GM18909 (cell line): Measurements from ENCODE around the gene IRF3.

Source experiments
- ATAC-seq: cut with Tn5 transposase; IDR thresholded peaks from one replicate; pipeline ENCODE4 v1.9.1; 2021; ENCODE audit warnings: mild to moderate bottlenecking; ENCODE audit not compliant: unreplicated experiment, poor library complexity

The IRF3 gene

GRCh38 chr19:49688531-49689132, 23.0 kb upstream of the IRF3 start:
- no peak for ATAC-seq

- ATAC-seq: no peak
Observed at GRCh38 chr19:49687566-49688316, 22.1 kb upstream of the IRF3 start.

- no peak for ATAC-seq
Observed at GRCh38 chr19:49687150-49687549, 21.5 kb upstream of the IRF3 start.

- no peak for ATAC-seq
Observed at GRCh38 chr19:49686503-49687088, 20.9 kb upstream of the IRF3 start.

GRCh38 chr19:49685845-49686332, 20.2 kb upstream of the IRF3 start:
- ATAC-seq: no peak

GRCh38 chr19:49684983-49685553, 19.4 kb upstream of the IRF3 start:
- ATAC-seq: no peak

GRCh38 chr19:49684251-49684982, 18.8 kb upstream of the IRF3 start:
- ATAC-seq: no peak

GRCh38 chr19:49683814-49684250, 18.2 kb upstream of the IRF3 start:
- no peak for ATAC-seq

GRCh38 chr19:49682274-49682673, 16.6 kb upstream of the IRF3 start:
- ATAC-seq: no peak

- no peak for ATAC-seq
Observed at GRCh38 chr19:49681830-49682229, 16.2 kb upstream of the IRF3 start.

GRCh38 chr19:49680421-49681351, 15.0 kb upstream of the IRF3 start:
- ATAC-seq: no peak

- no peak for ATAC-seq
Observed at GRCh38 chr19:49679771-49680413, 14.2 kb upstream of the IRF3 start.

GRCh38 chr19:49678985-49679770, 13.5 kb upstream of the IRF3 start:
- ATAC-seq: no peak

- ATAC-seq: no peak
Observed at GRCh38 chr19:49677901-49678674, 12.4 kb upstream of the IRF3 start.

- ATAC-seq: peak; percentile 16
Observed at GRCh38 chr19:49677231-49677900, 11.7 kb upstream of the IRF3 start, which contains the start of gene PRMT1. PRMT1 (plus strand) TSS chr19:49677271; CDS start chr19:49677281, 10 bp downstream.

GRCh38 chr19:49676784-49677230, 11.2 kb upstream of the IRF3 start:
- peak; percentile 68 for ATAC-seq
